Ectodermal cell (in vitro differentiated cells): ENCODE measurements around the gene OAT.
"Not testable (repeated sequence)": the region's sequence is repeated elsewhere in the genome, so short reads cannot be mapped to it uniquely, and the experiment has no call there.

Source experiments
- H3K27ac ChIP-seq: 2 replicates; pipeline ENCODE4 v1.7.0; 2013; ENCODE audit warnings: mild to moderate bottlenecking, low read depth, low read length; ENCODE audit not compliant: insufficient read depth, poor library complexity, severe bottlenecking
- H3K27me3 ChIP-seq: 2 replicates; pipeline ENCODE4 v1.7.0; 2013; ENCODE audit warnings: mild to moderate bottlenecking, low read length; ENCODE audit not compliant: insufficient read depth, control insufficient read depth, poor library complexity, severe bottlenecking
- H3K36me3 ChIP-seq: one replicate; pipeline ENCODE4 v1.7.0; 2013; ENCODE audit warnings: low read length; ENCODE audit not compliant: control insufficient read depth, insufficient read depth
- H3K4me1 ChIP-seq: one replicate; pipeline ENCODE4 v1.7.0; 2013; ENCODE audit warnings: low read length; ENCODE audit not compliant: control insufficient read depth, insufficient read depth
- H3K4me3 ChIP-seq: 2 replicates; pipeline ENCODE4 v1.7.0; 2013; ENCODE audit warnings: low read depth, low read length, control low read depth; ENCODE audit not compliant: insufficient read depth
- H3K9me3 ChIP-seq: 2 replicates; pipeline ENCODE4 v1.7.0; 2013; ENCODE audit warnings: mild to moderate bottlenecking, low read length, moderate library complexity; ENCODE audit not compliant: control insufficient read depth
- WGBS, 2 experiments: methylation state at CpG; one replicate each; pipeline ENCODE4 v1.1.7; 2013; ENCODE audit warnings: missing lambda C conversion rate in 2 of 2; 5-methylcytosine and 5-hydroxymethylcytosine counted together

Gene OAT

DNA sequence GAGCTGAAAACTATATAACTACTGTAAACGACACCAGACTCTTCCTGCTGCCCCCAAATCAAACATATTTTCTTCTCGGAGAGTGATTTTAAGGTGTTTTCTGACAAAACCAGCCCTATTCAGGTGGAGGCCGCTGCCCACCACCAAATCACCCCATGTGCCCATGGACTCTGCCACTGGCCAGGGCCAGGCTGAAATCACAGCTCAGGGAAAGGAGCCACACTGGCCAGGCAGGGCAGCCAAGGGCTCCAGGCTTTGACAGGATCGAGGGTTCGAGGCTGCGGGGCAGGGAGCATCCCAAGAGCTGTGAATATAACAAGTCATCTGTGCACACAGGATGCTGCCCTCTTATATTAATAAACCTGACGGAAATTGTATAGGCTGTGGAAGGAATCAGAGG lies 48.3 kb downstream of the OAT start:
- Histone ChIP-seq H3K36me3 (no peaks in the 10 kb centered on the region), H3K4me3 (no peak overlapping the region), H3K9me3 (no peaks in the 10 kb centered on the region), H3K4me1 (no peaks in the 10 kb centered on the region), H3K27ac (no peak overlapping the region), H3K27me3 (no peaks in the 10 kb centered on the region)
- WGBS, 2 experiments: 92 to 95% methylated on average over 7 of the region's 7 CpGs

DNA sequence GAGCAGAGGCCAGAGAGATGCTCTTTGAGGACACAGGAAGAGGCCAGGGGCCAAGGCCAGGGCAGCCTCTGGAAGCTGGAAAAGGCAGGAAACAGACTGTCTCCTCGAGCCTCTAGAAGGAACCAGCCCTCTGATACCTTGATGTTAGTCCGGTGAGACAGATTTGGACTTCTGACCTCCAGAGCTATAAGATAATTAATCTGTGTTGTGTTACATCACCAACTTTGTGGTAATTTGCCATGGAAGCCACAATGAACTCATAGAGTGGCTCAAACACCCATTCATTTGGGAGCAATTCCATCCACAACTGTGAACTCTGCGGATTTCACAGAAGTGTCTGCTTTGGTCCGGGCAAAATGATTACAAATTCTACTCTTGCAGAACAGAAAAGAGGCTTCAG lies 48.7 kb downstream of the OAT start:
- 88 to 94% methylated on average over 4 of the region's 4 CpGs for WGBS, 2 experiments
- Histone ChIP-seq H3K36me3 (no peaks in the 10 kb centered on the region), H3K27ac (no peak overlapping the region), H3K4me1 (no peaks in the 10 kb centered on the region), H3K4me3 (no peak overlapping the region), H3K9me3 (no peaks in the 10 kb centered on the region), H3K27me3 (no peaks in the 10 kb centered on the region)

DNA sequence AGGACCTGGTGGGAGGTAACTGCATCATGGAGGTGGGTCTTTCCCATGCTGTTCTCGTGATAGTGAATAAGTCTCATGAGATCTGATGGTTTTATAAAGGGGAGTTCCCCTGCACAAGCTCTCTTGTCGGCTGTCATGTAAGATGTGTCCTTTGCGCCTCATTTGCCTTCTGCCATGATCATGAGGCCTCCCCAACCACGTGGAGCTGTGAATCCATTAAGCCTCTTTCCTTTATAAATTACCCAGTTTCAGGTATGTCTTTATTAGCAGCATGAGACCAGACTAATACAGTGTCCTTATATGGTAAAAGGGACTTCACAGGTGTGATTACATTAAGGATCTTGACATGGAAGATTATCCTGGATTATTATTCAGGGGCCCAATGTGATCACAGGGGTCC lies 49.2 kb downstream of the OAT start:
- H3K36me3 ChIP-seq, H3K9me3 ChIP-seq, H3K27ac ChIP-seq, H3K27me3 ChIP-seq, H3K4me1 ChIP-seq, H3K4me3 ChIP-seq: not testable (repeated sequence)
- 76 to 83% methylated on average over 4 of the region's 4 CpGs for WGBS, 2 experiments

DNA sequence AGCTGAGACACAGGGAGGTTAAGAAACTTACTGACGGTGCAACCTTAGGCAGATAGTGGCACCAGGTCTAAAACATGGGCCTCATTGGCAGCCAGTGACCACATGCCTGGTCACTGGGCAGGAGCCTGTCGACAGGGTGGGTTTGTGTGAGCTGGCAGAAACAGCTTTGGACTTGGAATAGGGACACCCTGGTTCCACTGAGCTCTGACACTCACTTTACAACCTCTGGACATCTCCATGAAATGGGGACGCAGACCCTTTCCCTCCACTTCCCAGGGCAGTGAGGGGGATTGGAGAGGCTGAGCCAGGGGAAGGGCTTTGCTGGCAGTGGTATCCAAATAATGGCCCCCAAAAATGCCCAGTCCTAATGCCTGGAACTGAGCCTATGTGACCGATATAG lies 49.7 kb downstream of the OAT start:
- Histone ChIP-seq H3K9me3 (no peaks in the 10 kb centered on the region), H3K27me3 (no peaks in the 10 kb centered on the region), H3K4me3 (no peak overlapping the region), H3K27ac (no peak overlapping the region), H3K4me1 (no peaks in the 10 kb centered on the region), H3K36me3 (no peaks in the 10 kb centered on the region)
- 93 to 94% methylated on average over 4 of the region's 4 CpGs for WGBS, 2 experiments

DNA sequence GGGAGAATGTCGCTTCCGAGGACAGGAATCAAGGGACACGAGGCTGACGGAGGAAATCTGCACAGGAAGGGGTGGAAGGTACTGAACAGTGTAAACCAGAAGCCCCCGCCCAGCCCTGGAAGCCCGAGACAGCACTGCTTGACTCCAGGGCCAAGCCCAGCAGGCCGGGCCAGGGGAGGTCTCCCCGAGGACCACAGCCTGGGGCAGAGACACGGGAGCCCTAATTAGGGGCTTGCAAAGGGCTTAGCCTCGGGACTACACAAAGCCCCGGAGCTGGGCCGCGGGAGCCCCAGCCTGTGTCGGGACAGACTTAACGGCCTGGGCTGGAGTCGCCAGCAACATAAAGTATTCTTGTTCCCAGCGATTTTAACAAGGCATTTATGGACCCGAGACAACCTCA lies 50.8 kb downstream of the OAT start:
- Histone ChIP-seq H3K4me1 (no peaks in the 10 kb centered on the region), H3K27me3 (no peaks in the 10 kb centered on the region), H3K9me3 (no peaks in the 10 kb centered on the region), H3K27ac (no peak overlapping the region), H3K4me3 (no peak overlapping the region), H3K36me3 (no peaks in the 10 kb centered on the region)
- WGBS, 2 experiments: 87 to 89% methylated on average over 18 of the region's 18 CpGs

DNA sequence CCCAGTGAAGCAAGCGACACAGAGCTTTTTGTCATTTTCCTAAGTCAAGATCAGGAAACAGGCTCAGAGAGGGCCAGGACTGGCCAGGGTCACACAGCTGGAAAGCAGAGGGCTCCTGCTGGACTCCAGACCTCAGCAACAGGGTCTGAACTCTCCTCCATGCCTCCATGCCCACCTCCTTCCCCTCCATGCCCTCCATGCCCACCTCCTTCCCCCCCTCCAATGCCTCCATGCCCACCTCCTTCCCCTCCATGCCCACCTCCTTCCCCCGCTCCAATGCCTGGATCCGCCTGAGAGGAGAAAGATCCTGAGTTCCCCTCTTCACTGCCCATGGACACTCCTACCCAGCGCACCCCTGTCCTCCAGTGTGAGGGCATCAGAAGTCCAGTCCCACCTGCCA lies 51.3 kb downstream of the OAT start:
- WGBS, 2 experiments: 91 to 94% methylated on average over 4 of the region's 4 CpGs
- H3K4me1 ChIP-seq: no peaks in the 10 kb centered on the region

DNA sequence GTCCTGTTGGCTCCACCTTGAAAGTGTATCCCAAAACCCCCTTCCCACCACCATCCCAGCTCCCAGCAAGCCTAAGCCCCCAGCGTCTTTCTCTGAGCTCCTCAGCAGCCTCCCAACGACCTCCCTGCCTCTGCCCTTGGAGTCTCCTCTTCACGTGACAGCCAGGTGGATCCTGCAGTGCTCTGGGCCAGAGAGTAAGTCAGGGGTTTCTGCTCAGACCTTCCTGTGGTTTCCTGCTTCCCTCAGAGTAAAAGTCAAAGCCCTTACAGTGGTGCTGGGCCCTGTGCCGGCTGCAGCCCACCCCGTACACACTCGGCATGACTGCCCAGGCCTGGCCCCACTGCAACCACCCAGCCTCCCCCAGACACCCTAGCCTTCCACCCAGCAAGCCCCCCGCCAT lies 51.9 kb downstream of the OAT start:
- 87 to 89% methylated on average over 7 of the region's 7 CpGs for WGBS, 2 experiments
- Histone ChIP-seq H3K27me3 (peaks cover 3% of the 10 kb centered on the region), H3K9me3 (no peaks in the 10 kb centered on the region), H3K27ac (no peak overlapping the region), H3K4me3 (no peak overlapping the region), H3K36me3 (no peaks in the 10 kb centered on the region), H3K4me1 (no peaks in the 10 kb centered on the region)

More for the DNA sequence above, 51.3 kb downstream of the OAT start:
- Histone ChIP-seq H3K27ac (no peak overlapping the region), H3K4me3 (no peak overlapping the region), H3K9me3 (no peaks in the 10 kb centered on the region), H3K27me3 (peaks cover 2% of the 10 kb centered on the region), H3K36me3 (no peaks in the 10 kb centered on the region)

DNA sequence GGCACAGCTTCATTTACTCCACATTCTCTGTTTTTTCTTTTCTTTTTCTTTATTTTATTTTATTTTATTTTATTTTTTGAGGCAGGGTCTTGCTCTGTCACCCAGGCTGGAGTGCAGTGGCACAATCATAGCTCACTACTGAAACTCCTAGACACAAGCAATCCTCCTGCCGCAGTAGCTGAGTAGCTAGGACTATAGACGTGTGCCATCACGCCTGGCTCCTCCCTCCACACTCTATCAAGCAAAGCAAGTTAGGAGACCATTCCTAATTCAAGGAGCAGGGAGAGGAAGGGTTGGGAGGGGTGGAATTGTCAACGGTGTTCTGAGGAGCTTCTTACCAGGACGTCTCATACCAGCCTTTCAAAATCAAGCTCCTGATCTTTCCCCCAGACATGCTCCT lies 52.4 kb downstream of the OAT start:
- H3K27ac ChIP-seq: no peak overlapping the region
- H3K4me3 ChIP-seq: no peak overlapping the region
- WGBS, 2 experiments: 84 to 87% methylated on average over 3 to 5 of the region's 5 CpGs
- H3K4me1 ChIP-seq: no peaks in the 10 kb centered on the region
- no peaks in the 10 kb centered on the region for H3K36me3 ChIP-seq
- H3K9me3 ChIP-seq: no peaks in the 10 kb centered on the region
- peaks cover 3% of the 10 kb centered on the region for H3K27me3 ChIP-seq

DNA sequence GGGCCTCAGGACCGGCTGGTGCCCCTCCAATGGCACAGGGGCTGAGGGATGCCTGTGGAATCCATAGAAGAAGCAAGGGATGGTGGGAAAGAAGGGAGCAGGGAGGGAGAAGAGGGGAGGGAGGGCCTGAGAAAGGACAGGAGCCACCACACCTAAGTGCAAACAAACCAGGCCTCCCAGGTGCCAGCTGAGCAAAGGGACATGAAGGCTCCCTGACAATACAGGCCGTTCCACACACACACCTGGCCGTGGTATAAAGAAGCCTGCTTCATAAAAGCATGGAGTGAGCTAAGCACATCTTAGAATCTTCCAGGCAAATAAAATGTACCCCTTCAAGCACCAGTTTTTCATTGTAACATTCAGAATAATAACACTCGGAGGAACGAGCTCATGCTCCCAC lies 54.0 kb downstream of the OAT start:
- whole genome bisulfite sequencing, 2 experiments: 87 to 92% methylated on average over 5 of the region's 5 CpGs
- Histone ChIP-seq H3K36me3 (no peaks in the 10 kb centered on the region), H3K27ac (no peak overlapping the region), H3K9me3 (no peaks in the 10 kb centered on the region), H3K4me3 (no peak overlapping the region), H3K4me1 (no peaks in the 10 kb centered on the region), H3K27me3 (peaks cover 3% of the 10 kb centered on the region)

DNA sequence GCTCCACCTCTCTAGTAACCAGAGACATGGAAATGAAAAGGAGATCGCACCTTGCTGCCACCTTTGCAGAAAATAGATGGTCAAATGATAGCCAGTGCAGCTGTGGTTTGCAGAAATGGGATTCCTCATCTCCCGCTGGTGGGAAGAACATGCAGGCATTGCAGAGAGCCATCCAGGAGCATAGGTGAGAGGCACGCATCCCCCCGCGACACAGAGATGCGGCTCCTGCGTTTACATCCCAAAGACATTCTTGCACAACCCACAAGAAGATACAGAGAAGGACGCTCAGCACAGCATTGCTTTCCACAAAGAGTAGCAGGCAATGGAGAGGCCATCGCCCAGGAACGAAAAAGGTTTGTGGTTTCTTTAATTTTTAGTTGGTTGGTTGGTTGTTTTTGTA lies 56.2 kb downstream of the OAT start:
- Histone ChIP-seq H3K36me3 (no peaks in the 10 kb centered on the region), H3K27ac (no peak overlapping the region), H3K27me3 (peaks cover 3% of the 10 kb centered on the region), H3K9me3 (no peaks in the 10 kb centered on the region), H3K4me3 (no peak overlapping the region), H3K4me1 (no peaks in the 10 kb centered on the region)
- 34 to 38% methylated on average over 10 of the region's 10 CpGs for WGBS, 2 experiments

DNA sequence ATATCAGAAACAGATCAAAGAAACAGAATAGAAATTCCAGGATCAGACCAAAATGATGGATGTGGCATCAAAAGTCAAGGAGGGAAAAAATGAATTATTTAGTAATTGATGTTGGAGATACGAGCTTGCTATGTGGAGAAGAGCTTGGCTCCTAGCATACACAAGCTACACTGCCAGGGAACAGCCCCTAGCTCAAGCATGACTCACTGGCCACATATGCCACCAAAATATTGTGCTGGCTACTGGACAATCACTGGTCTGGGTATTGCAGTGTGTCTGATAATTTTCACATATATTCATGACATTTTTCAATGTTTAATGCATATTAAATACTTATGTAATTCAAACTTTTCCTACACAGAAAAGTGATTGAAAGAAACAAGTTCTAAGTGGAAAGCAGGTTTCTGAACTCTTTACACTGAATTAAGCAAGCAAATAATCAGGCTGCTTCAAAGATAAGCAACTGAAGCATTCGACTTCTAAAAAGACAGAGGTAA lies 59.3 kb downstream of the OAT start:
- H3K36me3 ChIP-seq: no peaks in the 10 kb centered on the region
- H3K27me3 ChIP-seq: peaks cover 3% of the 10 kb centered on the region
- no peak overlapping the region for H3K4me3 ChIP-seq
- no peak overlapping the region for H3K27ac ChIP-seq
- WGBS, 2 experiments: 88 to 92% methylated on average over 2 of the region's 2 CpGs
- peaks cover 2% of the 10 kb centered on the region for H3K4me1 ChIP-seq
- H3K9me3 ChIP-seq: no peaks in the 10 kb centered on the region
